Endothelial cell of umbilical vein (primary cell): ENCODE measurements around the gene PDPK1. TPM values are rescaled to one million over a fixed set of nuclear protein-coding genes. Genes with fewer than 3 reads are reported as not detected.
A peak's percentile ranks its signal among the peaks of the same experiment; 100 is the strongest.
"Not testable (repeated sequence)": the region's sequence is repeated elsewhere in the genome, so short reads cannot be mapped to it uniquely, and the experiment has no call there.

Source experiments
- BruUV-seq: library from RNA; stranded (reverse); fragments of 400-500 nt; replicated peaks from 2 replicates; lab custom pipeline; 2021; lab: Mats Ljungman, UMichigan
- CTCF ChIA-PET: fragments of 300-600, 350-600 bp; sonication (Branson Sonifier 250); formaldehyde crosslinking; loops from one replicate; lab custom pipeline; 2021; ENCODE audit warnings: antibody characterized with exemption, inconsistent platforms; lab: Charles Lee
- POLR2A ChIA-PET: fragments of 300-600, 350-600 bp; sonication (Branson Sonifier 250); formaldehyde crosslinking; loops from one replicate; lab custom pipeline; 2021; ENCODE audit warnings: antibody characterized with exemption, inconsistent platforms; lab: Charles Lee
- DNase-seq: peaks from one replicate; pipeline ENCODE4 v3.0.0-alpha.2; 2011; ENCODE audit warnings: low read depth, low spot score
- FAIRE-seq: peaks from 2 replicates; lab custom pipeline; 2011; peaks lifted over from hg19 to GRCh38; lab: Jason Lieb, UNC
- H2AFZ ChIP-seq: 2 replicates; pipeline ENCODE4 v1.6.0; 2012; ENCODE audit warnings: low read depth, low read length, control low read depth, inconsistent platforms
- H3K27ac ChIP-seq: 2 replicates; pipeline ENCODE4 v1.5.1; 2011; ENCODE audit warnings: low read depth, mild to moderate bottlenecking, control low read depth, low read length, moderate library complexity; ENCODE audit not compliant: insufficient read depth
- H3K27me3 ChIP-seq, 2 experiments: 2 replicates each; pipeline versions ENCODE4 v1.6.0 to v1.6.1; 2011; ENCODE audit warnings: low read length in 2 of 2, mixed read lengths in 1 of 2; ENCODE audit not compliant: control insufficient read depth in 2 of 2, insufficient read depth in 2 of 2
- H3K36me3 ChIP-seq, 2 experiments: 2 replicates in 1 of 2; 3 replicates in 1 of 2; pipeline ENCODE4 v1.5.1; 2011; ENCODE audit warnings: low read length in 2 of 2, mild to moderate bottlenecking in 1 of 2, moderate library complexity in 1 of 2; ENCODE audit not compliant: control insufficient read depth in 2 of 2, insufficient read depth in 2 of 2; ENCODE audit errors: extremely low read depth in 1 of 2
- H3K4me1 ChIP-seq: 3 replicates; pipeline ENCODE4 v1.5.1; 2011; ENCODE audit warnings: mild to moderate bottlenecking, low read length; ENCODE audit not compliant: control insufficient read depth, insufficient read depth; ENCODE audit errors: extremely low read depth
- H3K4me2 ChIP-seq: 2 replicates; pipeline ENCODE4 v1.6.1; 2011; ENCODE audit warnings: low read length, control low read depth, mixed read lengths; ENCODE audit not compliant: insufficient read depth
- H3K4me3 ChIP-seq, 3 experiments: fragments of 200-600 bp in 1 of 3; sonication (generic), shearing (Covaris generic) in 1 of 3; replicated peaks in 1 of 3; 2 replicates each; pipeline ENCODE4 v1.5.1; 2011 to 2016; ENCODE audit warnings: control low read depth in 3 of 3, low read length in 3 of 3, mild to moderate bottlenecking in 2 of 3, inconsistent platforms in 1 of 3, low read depth in 1 of 3, moderate library complexity in 1 of 3; ENCODE audit not compliant: insufficient read depth in 1 of 3
- H3K79me2 ChIP-seq: 2 replicates; pipeline ENCODE4 v1.6.0; 2012; ENCODE audit warnings: low read length, inconsistent platforms; ENCODE audit not compliant: control insufficient read depth, insufficient read depth
- H3K9ac ChIP-seq: replicated peaks from 2 replicates; pipeline ENCODE3; 2011; ENCODE audit warnings: low read length, control low read depth; ENCODE audit not compliant: insufficient read depth; ENCODE audit errors: extremely low read depth
- H3K9me1 ChIP-seq: replicated peaks from 3 replicates; pipeline ENCODE4 v1.6.0; 2011; ENCODE audit warnings: mild to moderate bottlenecking, low read length; ENCODE audit not compliant: control insufficient read depth, insufficient read depth; ENCODE audit errors: extremely low read depth
- H3K9me3 ChIP-seq: replicated peaks from 2 replicates; pipeline ENCODE4 v1.5.1; 2012; ENCODE audit warnings: low read length, inconsistent platforms; ENCODE audit not compliant: control insufficient read depth, insufficient read depth
- H4K20me1 ChIP-seq: replicated peaks from 2 replicates; pipeline ENCODE3; 2011; ENCODE audit warnings: mild to moderate bottlenecking, low read length; ENCODE audit not compliant: control insufficient read depth, insufficient read depth; ENCODE audit errors: extremely low read depth
- dilution Hi-C: fragments of 300-500 bp; cut with MboI; formaldehyde crosslinking; loops from one replicate; pipeline ENCODE4 v1.15.0; 2019; ENCODE audit warnings: low sequenced_read_pairs; ENCODE audit not compliant: extremely low pct_ligation_motif_present
- intact Hi-C: fragments of 100-400 bp; cut with micrococcal nuclease; formaldehyde crosslinking; loops from one replicate; pipeline ENCODE4 v1.10.0; 2022
- microRNA counts: library from miRNA; unstranded; fragments of <30 nt; microRNA quantifications from one replicate; lab custom pipeline; 2016
- microRNA-seq: library from miRNA; unstranded; fragments of <30 nt; microRNA quantifications from one replicate; pipeline ENCODE4 v1.2.0, GENCODE V29; 2021; ENCODE audit warnings: borderline number of aligned reads, borderline replicate concordance
- polyA plus RNA-seq, 4 experiments: library from polyadenylated mRNA; depleted of rRNA in 3 of 4; stranded (reverse) in 3 of 4; unstranded in 1 of 4; fragments of >200 nt; gene quantifications; 2 replicates each; pipeline versions ENCODE4 v1.2.1 to v1.2.3, GENCODE V29; 2011 to 2012; ENCODE audit warnings: missing spikeins in 1 of 4
- small RNA-seq: library from RNA; depleted of rRNA; stranded (forward); fragments of <200 nt; gene quantifications from one replicate; pipeline ENCODE3, GENCODE V24; 2012; ENCODE audit warnings: low replicate concordance, low read depth; ENCODE audit not compliant: insufficient read depth, insufficient read length
- total RNA-seq: library from RNA; stranded (reverse); gene quantifications from 2 replicates; pipeline ENCODE4 v1.2.3, GENCODE V29; 2021

PDPK1 gene
- total and polyA plus RNA-seq, 2 donors (not counting 3 experiments of a cell fraction or from before 2014, with no cell fraction given): 22.4 to 37.3 TPM

- BruUV-seq: not testable (repeated sequence)
Observed at GRCh38 chr16:2644754-2645453, 107.1 kb downstream of the PDPK1 start.

GRCh38 chr16:2651268-2651871 is 113.5 kb downstream of the PDPK1 start:
- H3K79me2 ChIP-seq, dilution Hi-C loops, H3K9me1 ChIP-seq, POLR2A ChIA-PET, H4K20me1 ChIP-seq, DNase-seq, BruUV-seq, H3K27me3 ChIP-seq, H3K9ac ChIP-seq, H3K4me3 ChIP-seq, H2AFZ ChIP-seq, intact Hi-C loops, H3K4me2 ChIP-seq, H3K9me3 ChIP-seq, H3K4me1 ChIP-seq, CTCF ChIA-PET, H3K27ac ChIP-seq, H3K36me3 ChIP-seq: not testable (repeated sequence)
- peak; percentile 42 for FAIRE-seq

More at GRCh38 chr16:2644754-2645453, 107.1 kb downstream of the PDPK1 start:
- H3K9ac ChIP-seq, H4K20me1 ChIP-seq, intact Hi-C loops, H3K27me3 ChIP-seq, H3K4me3 ChIP-seq, POLR2A ChIA-PET, H3K9me1 ChIP-seq, H3K9me3 ChIP-seq, DNase-seq, H3K4me2 ChIP-seq, H3K4me1 ChIP-seq, H3K27ac ChIP-seq, H2AFZ ChIP-seq, CTCF ChIA-PET, H3K79me2 ChIP-seq, dilution Hi-C loops, H3K36me3 ChIP-seq: not testable (repeated sequence)
- peak; percentile 90 for FAIRE-seq

MicroRNA genes within 50 kb of the gene (microRNA counts, 767-probe panel; counts per million panel counts)
- microRNA hsa-miR-3178 (lab: Ali Mortazavi, UCI): 723 counts per million, percentile 96 among the panel's probes with 10 or more counts

Small RNAs within 50 kb of the gene (microRNA-seq; reads per million reads assigned to microRNA genes)
- gene MIR3178: not detected

Small RNAs within 50 kb of the gene (small RNA-seq; reads per million reads assigned to genes)
- not detected for gene AC093525.1
- gene MIR3178: not detected

Other genes with a start within 250 kb of the PDPK1 start
- 25.5 and 36.0 TPM in 2 replicates for gene ABCA3, start 197.3 kb upstream of the PDPK1 start, total RNA-seq
- gene ABCA3, start 197.3 kb upstream of the PDPK1 start, polyA plus RNA-seq: 13.5 and 16.7 TPM in 2 replicates
- 46.6 and 48.9 TPM in 2 replicates for gene CCNF, start 108.6 kb upstream of the PDPK1 start, total RNA-seq
- gene CCNF, start 108.6 kb upstream of the PDPK1 start, polyA plus RNA-seq: 12.8 and 13.9 TPM in 2 replicates
- 12.7 and 15.2 TPM in 2 replicates for gene TEDC2, start 77.9 kb upstream of the PDPK1 start, total RNA-seq
- gene TEDC2, start 77.9 kb upstream of the PDPK1 start, polyA plus RNA-seq: 7.6 and 8.8 TPM in 2 replicates
- 0.15 TPM in 1 of 2 replicates, not detected in the other for gene NTN3, start 66.7 kb upstream of the PDPK1 start, total RNA-seq
- gene NTN3, start 66.7 kb upstream of the PDPK1 start, polyA plus RNA-seq: not detected in 2 replicates
- gene TBC1D24, start 62.9 kb upstream of the PDPK1 start, total RNA-seq: 17.3 and 22.8 TPM in 2 replicates
- 8.1 and 10.6 TPM in 2 replicates for gene TBC1D24, start 62.9 kb upstream of the PDPK1 start, polyA plus RNA-seq
- 187 and 194 TPM in 2 replicates for gene ATP6V0C, start 24.1 kb upstream of the PDPK1 start, total RNA-seq
- 122 and 146 TPM in 2 replicates for gene ATP6V0C, start 24.1 kb upstream of the PDPK1 start, polyA plus RNA-seq
- 54.5 and 59.5 TPM in 2 replicates for gene AMDHD2, start 17.6 kb upstream of the PDPK1 start, total RNA-seq
- gene AMDHD2, start 17.6 kb upstream of the PDPK1 start, polyA plus RNA-seq: 39.4 and 58.2 TPM in 2 replicates
- gene CEMP1, start 6.6 kb upstream of the PDPK1 start, total RNA-seq: not detected in 2 replicates
- not detected in 2 replicates for gene CEMP1, start 6.6 kb upstream of the PDPK1 start, polyA plus RNA-seq
- 30.8 and 32.2 TPM in 2 replicates for gene KCTD5, start 144.5 kb downstream of the PDPK1 start, total RNA-seq
- 42.0 and 61.4 TPM in 2 replicates for gene KCTD5, start 144.5 kb downstream of the PDPK1 start, polyA plus RNA-seq
- 0.53 and 0.60 TPM in 2 replicates for gene PRSS27, start 182.2 kb downstream of the PDPK1 start, total RNA-seq
- gene PRSS27, start 182.2 kb downstream of the PDPK1 start, polyA plus RNA-seq: 0.33 and 0.53 TPM in 2 replicates
- gene SRRM2, start 214.6 kb downstream of the PDPK1 start, total RNA-seq: 483 and 492 TPM in 2 replicates
- 270 and 296 TPM in 2 replicates for gene SRRM2, start 214.6 kb downstream of the PDPK1 start, polyA plus RNA-seq
- 158 and 251 TPM in 2 replicates for gene ELOB, start 239.3 kb downstream of the PDPK1 start, total RNA-seq
- gene ELOB, start 239.3 kb downstream of the PDPK1 start, polyA plus RNA-seq: 848 and 1,320 TPM in 2 replicates
- not detected in 2 replicates for gene PRSS33, start 249.5 kb downstream of the PDPK1 start, total RNA-seq
- gene PRSS33, start 249.5 kb downstream of the PDPK1 start, polyA plus RNA-seq: not detected in 2 replicates